Activated T-helper 1 cell treated with anti-CD3 and anti-CD28 coated beads, Interleukin-12 subunit alpha, Interleukin-12 subunit beta, Interleukin-2, Interleukin-4 antibody, amounts not matched to agents 30 ng/mL and 10 ng/mL and 1 ng/mL, durations not matched to agents 14 hours and 24 hours and 36 hours (primary cell): ENCODE data around the gene CFHR1. TPM values are rescaled to one million over a fixed set of nuclear protein-coding genes. Genes with fewer than 3 reads are reported as not detected.

Experiments used
- total RNA-seq: library from RNA; stranded (reverse); gene quantifications from 2 replicates; pipeline ENCODE4 v1.2.3, GENCODE V29; 2022

CFHR1 gene
- total RNA-seq, 1 donor from 2014 or later = not detected

Other genes starting within 250 kb of the CFHR1 start
- not detected in 2 replicates for gene KCNT2, start 211.3 kb upstream of the CFHR1 start, total RNA-seq
- 0.42 and 0.54 TPM in 2 replicates for gene CFH, start 167.7 kb upstream of the CFHR1 start, total RNA-seq
- gene CFHR3, start 44.9 kb upstream of the CFHR1 start, total RNA-seq = not detected in 2 replicates
- gene CFHR4, start 68.3 kb downstream of the CFHR1 start, total RNA-seq = not detected in 2 replicates
- gene CFHR2, start 124.0 kb downstream of the CFHR1 start, total RNA-seq = not detected in 2 replicates
- not detected in 2 replicates for gene CFHR5, start 157.8 kb downstream of the CFHR1 start, total RNA-seq
- not detected in 2 replicates for gene F13B, start 247.5 kb downstream of the CFHR1 start, total RNA-seq